PC-3 (cell line): ENCODE results near the gene NOL6. TPM values are rescaled to one million over a fixed set of nuclear protein-coding genes. Genes with fewer than 3 reads are reported as not detected.

Experiments used
- ATAC-seq: fragments of 200-7000 bp; cut with Tn5 transposase; 2 replicates; pipeline ENCODE4 v1.9.1; 2020; ENCODE audit warnings: mild to moderate bottlenecking, moderate library complexity
- BruUV-seq: library from RNA; stranded (reverse); fragments of 400-500 nt; replicated peaks from 2 replicates; lab custom pipeline; 2021; lab: Mats Ljungman, UMichigan
- CTCF ChIA-PET: fragments of 300-600 bp; sonication (Branson Sonifier 250); formaldehyde crosslinking; loops from one replicate; lab custom pipeline; 2022; ENCODE audit warnings: antibody characterized with exemption; lab: Charles Lee
- POLR2A ChIA-PET: fragments of 300-600 bp; sonication (Branson Sonifier 250); formaldehyde crosslinking; loops from one replicate; lab custom pipeline; 2022; ENCODE audit warnings: antibody characterized with exemption; ENCODE audit not compliant: unreplicated experiment; lab: Charles Lee
- DNase-seq: peaks from one replicate; pipeline ENCODE4 v3.0.0-alpha.2; 2015
- H2AFZ ChIP-seq: fragments of 300-600 bp; sonication (generic); 2 replicates; pipeline ENCODE4 v1.6.0; 2016; ENCODE audit warnings: antibody characterized with exemption, low read length
- H3F3A ChIP-seq: fragments of 300-600 bp; sonication (generic); one replicate; pipeline ENCODE4 v1.6.0; 2017; ENCODE audit warnings: antibody characterized with exemption, low read length, control low read depth, mild to moderate bottlenecking; ENCODE audit not compliant: unreplicated experiment
- H3K27ac ChIP-seq: fragments of 300-600 bp; sonication (generic); 2 replicates; pipeline ENCODE4 v1.5.1; 2016; ENCODE audit warnings: mild to moderate bottlenecking, low read length
- H3K27me3 ChIP-seq: fragments of 300-600 bp; sonication (generic); 2 replicates; pipeline ENCODE4 v1.6.1; 2016; ENCODE audit warnings: low read length, mixed read lengths
- H3K36me3 ChIP-seq: fragments of 300-600 bp; sonication (generic); 2 replicates; pipeline ENCODE4 v1.6.1; 2016; ENCODE audit warnings: low read depth, mixed run types, low read length, mixed read lengths
- H3K4me1 ChIP-seq: fragments of 300-600 bp; sonication (generic); 2 replicates; pipeline ENCODE4 v1.5.1; 2016; ENCODE audit warnings: low read length; ENCODE audit not compliant: insufficient read depth
- H3K4me2 ChIP-seq: fragments of 300-600 bp; sonication (generic); 2 replicates; pipeline ENCODE4 v1.6.0; 2016; ENCODE audit warnings: low read length
- H3K4me3 ChIP-seq: fragments of 300-600 bp; sonication (generic); 2 replicates; pipeline ENCODE4 v1.5.1; 2016; ENCODE audit warnings: mild to moderate bottlenecking, low read length, mixed read lengths
- H3K79me2 ChIP-seq: fragments of 300-600 bp; sonication (generic); 2 replicates; pipeline ENCODE4 v1.6.1; 2017; ENCODE audit warnings: low read length, mixed read lengths
- H3K9ac ChIP-seq: fragments of 300-600 bp; sonication (generic); 2 replicates; pipeline ENCODE4 v1.6.0; 2016; ENCODE audit warnings: mild to moderate bottlenecking, low read length
- H3K9me2 ChIP-seq: fragments of 300-600 bp; sonication (generic); replicated peaks from 2 replicates; pipeline ENCODE4 v1.6.1; 2016; ENCODE audit warnings: mixed run types, low read length, mixed read lengths
- H3K9me3 ChIP-seq: fragments of 300-600 bp; sonication (generic); 2 replicates; pipeline ENCODE4 v1.6.1; 2016; ENCODE audit warnings: low read length, mixed read lengths
- H4K20me1 ChIP-seq: fragments of 300-600 bp; sonication (generic); 2 replicates; pipeline ENCODE4 v1.6.1; 2016; ENCODE audit warnings: low read length, mixed read lengths
- EZH2 ChIP-seq: fragments of 300-600 bp; sonication (generic); IDR thresholded peaks from one replicate; pipeline ENCODE4 v1.6.1; 2017; ENCODE audit warnings: antibody characterized with exemption, mild to moderate bottlenecking, low read length; ENCODE audit not compliant: unreplicated experiment
- EZH2phosphoT487 ChIP-seq: fragments of 300-600 bp; sonication (generic); IDR thresholded peaks from 2 replicates; pipeline ENCODE4 v1.6.1; 2018; ENCODE audit warnings: mild to moderate bottlenecking, antibody characterized with exemption, low read length, borderline replicate concordance
- intact Hi-C: fragments of 100-400 bp; cut with micrococcal nuclease; formaldehyde crosslinking; loops from 2 replicates; pipeline ENCODE4 v1.9.0; 2023
- total RNA-seq: library from RNA; depleted of rRNA; stranded (reverse); fragments of >200 nt; gene quantifications from 2 replicates; pipeline ENCODE4 v1.2.3, GENCODE V29; 2014
- TF ChIP-seq, protein P1 (sequence below): fragments of 300-600 bp; sonication (generic); conservative IDR thresholded peaks from 2 replicates; pipeline ENCODE4 v1.5.1; 2017; ENCODE audit warnings: antibody characterized with exemption, low read depth, mild to moderate bottlenecking, low read length

Gene NOL6
- total RNA-seq, 1 experiment from 2014 or later: 35.9 TPM

DNA sequence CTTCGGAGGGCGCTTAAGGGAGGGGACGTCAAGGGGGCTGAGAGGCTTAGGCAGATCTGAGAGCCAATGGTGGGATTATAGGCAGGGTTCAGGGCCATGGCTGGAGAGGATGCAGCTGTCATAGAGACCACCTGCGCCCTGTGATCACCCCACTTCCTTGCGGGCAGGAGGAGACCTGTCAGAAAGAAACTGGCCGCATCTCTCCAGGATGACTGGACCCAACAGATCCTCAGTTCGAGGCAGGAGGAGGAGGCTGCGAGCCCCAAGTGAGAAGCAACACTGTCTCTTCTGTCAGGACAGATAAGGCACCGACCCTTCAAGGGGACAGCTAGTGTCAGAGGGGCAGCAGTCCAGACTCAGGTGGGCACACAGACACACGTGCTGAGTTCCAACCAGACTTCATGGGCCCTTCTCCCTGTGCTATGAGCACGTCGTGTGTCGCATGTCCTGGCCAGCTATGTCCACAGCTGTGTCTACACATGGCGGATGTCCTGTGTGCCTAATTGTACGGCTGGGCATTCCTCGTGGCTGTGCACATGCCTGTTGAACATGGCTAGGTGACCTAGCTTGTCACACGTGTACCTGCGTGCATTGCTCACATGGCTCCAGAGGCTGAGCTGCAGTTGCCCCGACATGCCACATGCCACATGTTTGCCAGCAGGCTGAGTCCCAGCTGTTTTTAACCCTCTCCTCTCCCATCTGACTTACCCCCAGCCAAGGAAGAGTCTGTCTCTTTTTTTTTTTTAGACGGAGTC, 25.7 kb downstream of the NOL6 start:
- H3K9ac ChIP-seq: no peak overlapping the region
- no peaks in the 10 kb centered on the region for H4K20me1 ChIP-seq
- POLR2A ChIA-PET: no interaction called here
- H3F3A ChIP-seq: no peaks in the 10 kb centered on the region
- peak overlapping the region; percentile 97 for H3K4me2 ChIP-seq
- intact Hi-C loops: loop anchor here (5.0 kb wide), 1 partner anchor 41 kb away; no protein-coding TSS in a partner anchor
- TF ChIP-seq EZH2phosphoT487 (no peak), EZH2 (no peak)
- TF ChIP-seq, protein P1, sequence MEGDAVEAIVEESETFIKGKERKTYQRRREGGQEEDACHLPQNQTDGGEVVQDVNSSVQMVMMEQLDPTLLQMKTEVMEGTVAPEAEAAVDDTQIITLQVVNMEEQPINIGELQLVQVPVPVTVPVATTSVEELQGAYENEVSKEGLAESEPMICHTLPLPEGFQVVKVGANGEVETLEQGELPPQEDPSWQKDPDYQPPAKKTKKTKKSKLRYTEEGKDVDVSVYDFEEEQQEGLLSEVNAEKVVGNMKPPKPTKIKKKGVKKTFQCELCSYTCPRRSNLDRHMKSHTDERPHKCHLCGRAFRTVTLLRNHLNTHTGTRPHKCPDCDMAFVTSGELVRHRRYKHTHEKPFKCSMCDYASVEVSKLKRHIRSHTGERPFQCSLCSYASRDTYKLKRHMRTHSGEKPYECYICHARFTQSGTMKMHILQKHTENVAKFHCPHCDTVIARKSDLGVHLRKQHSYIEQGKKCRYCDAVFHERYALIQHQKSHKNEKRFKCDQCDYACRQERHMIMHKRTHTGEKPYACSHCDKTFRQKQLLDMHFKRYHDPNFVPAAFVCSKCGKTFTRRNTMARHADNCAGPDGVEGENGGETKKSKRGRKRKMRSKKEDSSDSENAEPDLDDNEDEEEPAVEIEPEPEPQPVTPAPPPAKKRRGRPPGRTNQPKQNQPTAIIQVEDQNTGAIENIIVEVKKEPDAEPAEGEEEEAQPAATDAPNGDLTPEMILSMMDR: no peak
- peaks cover 33% of the 10 kb centered on the region for H3K4me1 ChIP-seq
- ATAC-seq (no peak), DNase-seq (no peak)
- H3K9me3 ChIP-seq: no peaks in the 10 kb centered on the region
- CTCF ChIA-PET: interaction anchor here (0.6 to 1.3 kb wide), 4 partner anchors 17 to 73 kb away, joined by 3 to 4 read pairs (median 4); no protein-coding TSS in a partner anchor
- no peaks in the 10 kb centered on the region for H3K27me3 ChIP-seq
- no peaks in the 10 kb centered on the region for H3K79me2 ChIP-seq
- no peaks in the 10 kb centered on the region for H3K36me3 ChIP-seq
- BruUV-seq: no TSS peak
- no peaks in the 10 kb centered on the region for H3K9me2 ChIP-seq
- H2AFZ ChIP-seq: peak overlapping the region; percentile 35; the same call in 1 of the 2 replicates
- no peak overlapping the region for H3K27ac ChIP-seq
- peak overlapping the region; percentile 72 for H3K4me3 ChIP-seq

DNA sequence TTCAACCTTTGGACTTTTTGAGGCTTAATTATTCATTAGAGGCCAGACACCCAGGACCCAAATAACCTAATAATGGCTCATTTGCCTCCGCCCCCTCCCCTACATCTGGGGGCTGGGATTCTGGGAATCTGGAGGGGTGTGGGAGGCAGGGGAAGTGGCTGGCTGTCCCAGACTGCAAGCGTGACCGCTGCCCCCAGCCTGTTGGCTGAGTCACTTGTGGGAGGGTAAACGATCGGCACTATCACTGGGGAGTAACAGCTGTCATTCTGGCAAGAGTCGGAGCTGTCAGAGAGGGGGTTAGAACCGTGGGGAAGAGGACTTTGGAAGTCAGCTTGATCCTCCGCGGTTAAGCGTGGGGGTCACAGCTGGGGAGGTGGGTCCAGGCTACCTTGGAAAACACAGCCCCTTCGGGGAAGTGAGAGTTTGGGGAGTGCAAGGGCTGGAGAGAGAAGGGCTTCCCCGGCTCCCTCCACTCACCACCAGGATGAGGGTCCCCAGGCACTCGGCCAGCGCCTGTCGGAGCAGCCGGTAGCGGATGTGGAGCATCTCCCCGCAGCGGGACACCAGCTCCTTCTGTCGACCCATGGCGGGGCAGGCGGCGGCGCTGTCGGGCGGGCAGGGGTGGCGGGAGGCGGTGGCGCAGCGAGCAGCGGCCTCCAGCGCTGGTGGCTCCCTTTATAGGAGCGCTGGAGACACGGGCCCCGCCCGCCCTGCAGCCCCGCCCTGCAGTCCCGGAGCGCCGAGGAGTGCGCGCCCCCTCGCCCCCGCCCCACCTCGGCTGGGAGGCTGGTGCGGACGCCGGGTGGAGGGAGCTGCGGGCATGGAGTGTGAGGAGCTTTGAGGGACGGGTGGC, 26.6 kb downstream of the NOL6 start, which contains the start of gene AQP3:
Gene AQP3, minus strand, starts transcription at position 648 of the 853 bp plus-strand sequence. Its CDS starts 63 bp downstream, at position 585.
- Histone ChIP-seq H3K9ac (peak within 1 kb of the TSS; percentile 40; the same call in 1 of the 2 replicates), H3F3A (no peaks in the 10 kb centered on the region), H3K27ac (peak within 1 kb of the TSS; percentile 75), H3K27me3 (no peaks in the 10 kb centered on the region), H3K9me2 (no peaks in the 10 kb centered on the region), H3K9me3 (no peaks in the 10 kb centered on the region), H3K4me1 (peaks cover 38% of the 10 kb centered on the region), H3K4me2 (peak within 1 kb of the TSS; percentile 97), H3K4me3 (peak within 1 kb of the TSS; percentile 72), H3K36me3 (no peaks in the 10 kb centered on the region), H2AFZ (peak within 1 kb of the TSS; percentile 35; the same call in 1 of the 2 replicates), H3K79me2 (no peaks in the 10 kb centered on the region), H4K20me1 (no peaks in the 10 kb centered on the region)
- ChIA-PET POLR2A (interaction anchor here (0.6 kb wide), 1 partner anchor 11 kb away, joined by 3 read pairs; no protein-coding TSS in a partner anchor), CTCF (interaction anchor here (0.6 to 1.3 kb wide), 5 partner anchors 15 to 72 kb away, joined by 3 to 5 read pairs (median 4); no protein-coding TSS in a partner anchor)
- TF ChIP-seq, protein P1: peak; percentile 44
- no peak for TF ChIP-seq EZH2
- BruUV-seq: TSS peak; percentile 36
- intact Hi-C loops: loop anchor here (5.0 kb wide), 1 partner anchor 40 kb away; no protein-coding TSS in a partner anchor
- DNase-seq: peak; percentile 68
- ATAC-seq: peak; percentile 77
